Ureter (tissue), 1 donor: Measurements from ENCODE around the gene OR5M8. TPM values are rescaled to one million over a fixed set of nuclear protein-coding genes. Genes with fewer than 3 reads are reported as not detected.

ENCODE experiments used
- DNase-seq: peaks from one replicate; pipeline ENCODE4 v3.0.0-alpha.2; 2020; ENCODE audit warnings: low spot score
- total RNA-seq: library from RNA; stranded (reverse); gene quantifications from one replicate; pipeline ENCODE4 v1.2.4, GENCODE V29; 2023
- donor health status: DM: yes; HTN: yes; CAD: no.

The OR5M8 gene
- total RNA-seq: not detected

DNA sequence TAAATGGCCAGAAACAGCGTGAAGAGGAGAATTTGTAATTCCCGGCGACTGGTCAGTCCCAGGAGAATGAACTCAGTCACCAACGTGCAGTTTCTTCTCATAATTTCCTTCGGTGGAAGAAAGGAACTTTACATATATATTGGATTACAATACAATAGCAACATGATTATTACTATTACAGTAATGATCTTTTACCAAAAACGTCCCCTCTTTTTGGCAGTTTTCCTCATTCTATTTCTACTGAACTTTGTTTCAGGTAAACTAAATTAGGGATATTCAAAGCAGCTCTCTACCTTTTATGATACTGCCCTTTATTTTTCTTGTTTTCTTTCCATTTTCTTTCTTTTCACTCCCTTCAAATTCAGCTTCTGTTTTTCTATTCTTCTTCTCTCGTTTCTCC is at the start of gene OR5M8:
OR5M8 (minus strand) TSS at position 101 of the 400 bp plus-strand sequence; CDS start at position 101, 0 bp downstream.
- DNase-seq: no peak

DNA sequence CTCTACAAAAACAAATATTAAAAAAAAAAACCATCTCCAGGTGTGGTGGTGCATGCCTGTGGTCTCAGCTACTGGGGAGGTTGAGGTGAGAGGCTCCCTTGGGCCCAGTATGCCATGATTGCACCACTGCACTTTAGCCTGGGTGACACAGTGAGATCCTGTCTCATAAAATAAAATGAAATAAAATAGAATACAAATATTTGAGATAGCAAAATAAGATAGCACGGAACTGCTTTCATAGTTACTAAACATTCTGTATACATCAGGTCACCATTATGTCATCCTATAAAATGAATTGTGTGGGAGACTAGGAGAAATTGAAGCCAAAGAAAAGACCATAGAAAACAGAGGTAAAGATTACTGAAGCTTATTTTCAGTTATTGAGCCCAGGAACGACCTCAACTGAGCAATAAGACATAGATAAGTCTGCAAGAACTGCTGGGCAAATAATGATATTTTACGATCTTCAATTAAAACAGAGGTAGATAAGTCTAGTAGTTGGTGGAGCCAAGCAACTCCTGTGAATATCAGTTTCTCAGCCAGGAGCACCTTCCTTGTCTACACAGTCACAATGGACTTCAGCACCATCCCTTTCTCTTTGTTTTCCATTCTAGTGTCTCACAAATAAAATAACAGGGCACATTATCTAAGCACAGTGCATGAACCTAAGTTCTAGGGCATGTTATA is 42.0 kb upstream of the OR5M8 start:
- no peak for DNase-seq

DNA sequence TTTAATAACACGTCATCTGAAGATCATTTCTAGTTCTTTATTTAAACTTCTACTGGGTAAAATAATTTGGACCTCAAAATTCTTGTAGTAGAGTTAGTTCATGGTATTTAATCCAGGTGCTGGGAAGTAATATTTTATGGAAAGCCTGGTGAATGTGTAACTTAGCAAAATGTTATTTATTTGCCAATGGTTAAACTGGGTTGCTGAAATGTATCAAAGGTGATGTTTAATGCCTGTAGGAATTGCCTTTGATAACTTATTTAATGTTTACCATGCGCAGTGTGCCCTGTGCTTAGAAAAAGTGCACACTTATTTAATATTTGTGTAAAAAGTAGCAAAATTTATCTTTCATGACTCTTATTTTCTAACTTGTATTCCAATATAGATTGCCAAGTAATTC is 40.7 kb upstream of the OR5M8 start:
- no peak for DNase-seq

DNA sequence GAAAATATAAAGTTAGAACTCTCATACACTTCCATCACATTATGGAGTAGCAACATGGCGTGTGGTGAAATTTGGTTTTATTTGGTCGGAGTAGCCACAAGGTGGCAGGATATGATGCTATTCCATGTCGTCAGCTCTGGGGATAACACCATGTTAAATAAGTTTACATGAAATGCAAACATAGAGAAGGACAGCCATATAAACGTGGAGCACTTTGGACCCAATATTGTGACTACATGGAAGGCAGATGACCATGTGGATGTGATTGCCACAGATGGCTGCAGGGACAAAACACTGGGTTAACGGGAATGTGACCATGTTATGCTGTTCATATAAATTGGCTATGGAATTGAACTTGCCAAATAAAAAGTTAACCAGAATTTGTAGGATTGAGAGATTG is 30.8 kb upstream of the OR5M8 start:
- no peak for DNase-seq

DNA sequence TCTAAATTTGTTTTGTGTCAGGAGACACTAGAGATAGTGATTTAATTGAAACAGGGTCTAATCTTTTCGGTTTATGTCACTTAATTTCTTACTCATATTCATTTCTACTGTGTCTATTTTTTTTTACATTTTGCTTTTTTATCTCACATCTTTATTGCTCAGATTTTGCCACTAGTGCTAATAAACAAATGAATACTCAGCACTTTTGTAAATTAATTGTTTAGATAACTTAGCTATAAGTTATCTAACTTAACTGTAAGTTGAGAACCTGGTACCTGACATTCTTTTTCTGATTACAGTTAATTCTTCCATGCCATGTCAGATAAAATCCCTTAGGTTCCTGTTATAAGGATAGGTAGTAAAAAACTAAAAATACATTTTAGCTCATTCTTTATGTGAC is 22.1 kb upstream of the OR5M8 start:
- no peak for DNase-seq

DNA sequence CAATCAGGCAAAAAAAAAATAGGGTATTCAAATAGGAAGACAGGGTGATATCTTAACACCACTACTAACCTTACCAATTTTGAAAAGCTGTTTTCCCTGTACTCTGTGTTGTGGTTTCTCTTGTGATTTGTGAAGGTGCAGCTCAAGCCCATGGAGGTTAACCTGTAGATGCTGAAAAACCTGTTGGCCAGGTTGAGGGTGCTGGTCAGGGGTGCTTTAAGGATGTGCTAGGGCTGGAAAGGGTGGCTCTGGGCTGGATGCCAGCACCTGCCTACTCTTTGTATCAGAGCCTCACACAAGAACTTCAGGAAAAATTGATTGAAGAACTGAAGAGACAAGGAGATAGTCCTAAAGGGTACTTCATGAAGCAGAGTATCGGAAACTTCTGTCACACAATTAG is 18.3 kb upstream of the OR5M8 start:
- DNase-seq: peak; percentile 77

DNA sequence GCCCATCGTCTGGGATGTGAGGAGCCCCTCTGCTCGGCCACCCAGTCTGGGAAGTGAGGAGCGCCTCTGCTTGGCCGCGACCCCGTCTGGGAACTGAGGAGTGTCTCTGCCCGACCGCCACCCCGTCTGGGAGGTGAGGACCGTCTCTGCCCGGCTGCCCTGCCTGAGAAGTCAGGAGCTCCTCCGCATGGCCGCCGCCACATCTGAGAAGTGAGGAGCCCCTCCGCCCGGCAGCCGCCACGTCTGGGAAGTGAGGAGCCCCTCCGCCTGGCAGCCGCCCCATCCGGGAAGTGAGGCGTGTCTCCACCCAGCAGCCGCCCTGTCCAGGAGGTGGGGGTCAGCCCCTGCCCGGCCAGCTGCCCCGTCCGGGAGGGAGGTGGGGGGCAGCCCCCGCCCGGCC is 5.8 kb upstream of the OR5M8 start:
- DNase-seq: no peak

DNA sequence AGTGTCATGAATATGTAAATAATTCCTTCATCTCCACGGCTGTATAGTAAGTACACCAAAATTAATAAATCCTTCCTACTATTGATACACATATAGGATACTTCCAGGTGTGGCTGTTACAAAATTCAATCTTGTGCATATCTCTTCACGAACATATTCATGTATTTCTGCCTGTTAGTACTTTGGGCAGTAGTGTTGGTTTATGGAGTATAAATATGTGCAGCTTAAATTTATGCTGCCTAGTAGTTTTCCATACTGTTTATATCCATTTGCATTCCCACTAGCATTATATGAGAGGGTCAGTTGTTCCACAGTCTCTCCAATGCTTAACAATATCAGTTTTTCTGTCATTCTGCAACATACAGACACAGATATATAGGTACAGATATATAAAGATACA is 3.9 kb upstream of the OR5M8 start:
- no peak for DNase-seq

DNA sequence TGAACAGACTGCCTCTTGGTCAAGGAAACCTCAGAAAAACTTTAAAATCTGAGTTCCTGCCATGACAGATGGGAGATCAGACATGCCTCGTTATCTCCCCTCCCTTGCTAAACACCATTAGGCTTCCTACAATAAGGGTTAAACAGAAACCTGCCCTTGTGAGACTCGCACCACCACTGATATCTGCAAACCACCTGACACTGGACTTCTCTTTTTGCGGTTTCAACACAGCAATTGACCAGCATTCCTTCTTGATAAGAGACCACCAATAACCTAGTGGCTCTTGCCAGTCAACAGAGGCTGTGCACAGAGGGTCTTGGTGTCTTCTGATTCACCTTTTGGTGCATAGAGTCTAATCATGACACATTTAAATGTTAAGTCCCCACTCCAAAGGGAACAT is 4.4 kb downstream of the OR5M8 start:
- no peak for DNase-seq

DNA sequence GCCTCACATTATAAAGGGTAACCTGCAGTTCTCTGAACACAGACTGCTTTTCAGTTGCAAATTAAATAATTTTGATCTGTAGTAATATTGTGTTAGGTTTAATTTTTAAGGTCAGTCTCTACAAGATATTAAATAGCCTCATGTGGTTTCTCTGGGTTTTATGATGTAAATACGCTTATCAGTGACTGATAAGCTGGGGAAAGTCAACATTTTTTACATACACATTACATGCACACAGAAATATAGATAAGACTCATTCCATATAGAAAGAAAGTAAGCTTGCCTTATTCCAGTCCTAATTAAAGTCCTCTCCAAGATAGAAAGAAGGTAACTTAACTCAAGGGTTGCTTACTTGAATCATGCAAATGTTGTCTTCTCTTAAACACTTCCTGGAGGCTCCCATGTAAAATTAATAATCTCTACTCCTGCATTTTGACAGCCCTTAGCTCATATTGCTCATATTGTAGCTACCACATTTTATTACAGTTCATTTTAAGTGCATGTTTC is 16.4 kb downstream of the OR5M8 start:
- no peak for DNase-seq

DNA sequence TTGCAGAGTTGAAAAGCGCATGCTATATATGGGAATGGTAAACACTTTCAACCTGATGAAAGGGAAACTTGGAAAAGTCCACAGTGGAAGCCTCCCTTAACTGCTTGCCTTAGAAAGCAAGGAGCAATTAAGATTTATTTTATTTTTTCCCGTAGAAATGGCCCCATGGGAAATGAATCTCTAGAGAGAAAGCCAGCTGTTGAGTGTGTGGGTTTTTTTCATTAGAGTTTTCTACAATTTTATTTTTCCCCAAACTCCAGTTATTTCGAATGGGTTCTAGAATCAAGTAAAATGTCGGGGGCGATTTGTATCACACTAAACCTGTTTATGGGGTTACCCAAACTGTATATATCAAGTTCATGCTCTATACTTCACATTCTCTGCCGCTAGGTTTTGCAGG is 17.9 kb downstream of the OR5M8 start, which contains the start of gene OR5M3:
OR5M3 (minus strand) TSS at position 101 of the 400 bp plus-strand sequence. CDS start 2,855 bp downstream, outside the sequence.
- DNase-seq: no peak

DNA sequence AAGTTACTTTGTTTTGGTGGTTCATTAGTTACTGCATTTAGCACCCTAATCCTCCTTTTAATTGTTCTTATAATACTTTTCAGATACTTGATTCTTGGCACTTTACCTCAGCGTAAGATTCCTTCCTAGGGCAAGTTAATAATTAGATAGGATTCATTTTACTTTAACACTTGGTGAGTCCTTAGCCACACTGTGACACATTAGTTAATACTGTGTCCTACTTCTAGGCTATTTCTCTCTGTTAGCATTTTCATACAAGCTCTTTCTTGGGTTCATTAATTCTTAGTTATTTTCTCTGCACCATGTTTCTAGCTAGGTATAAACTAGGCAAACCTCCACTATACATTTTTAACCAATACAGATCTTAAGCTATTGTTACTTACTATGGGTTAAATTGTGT is 34.1 kb downstream of the OR5M8 start:
- no peak for DNase-seq

DNA sequence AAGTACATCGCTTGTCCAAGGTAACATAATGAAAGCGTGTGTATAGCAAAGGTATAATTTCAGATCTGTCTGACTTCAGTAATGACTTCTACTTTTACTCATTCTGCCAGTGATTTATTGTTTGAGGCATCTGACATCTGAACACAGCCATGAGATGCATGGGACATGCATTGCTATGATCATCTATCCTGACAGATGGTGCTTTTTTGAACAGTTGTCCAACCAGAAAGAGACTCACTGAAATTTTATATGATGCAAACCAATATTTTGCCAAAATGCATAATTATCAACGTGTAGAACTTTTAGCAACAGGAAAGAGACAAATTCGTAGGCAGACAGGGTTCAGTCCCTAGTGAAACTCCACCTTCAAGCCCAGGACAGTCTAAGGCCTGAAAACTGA is 37.6 kb downstream of the OR5M8 start:
- no peak for DNase-seq

Other genes with a start within 250 kb of the OR5M8 start
- gene OR5T3, start 239.1 kb downstream of the OR5M8 start, total RNA-seq: not detected
- gene OR5T1, start 217.2 kb downstream of the OR5M8 start, total RNA-seq: not detected
- gene OR8H1, start 199.1 kb downstream of the OR5M8 start, total RNA-seq: not detected
- not detected for gene OR8K3, start 176.2 kb downstream of the OR5M8 start, total RNA-seq
- not detected for gene OR8K1, start 145.3 kb downstream of the OR5M8 start, total RNA-seq
- gene OR8J1, start 137.1 kb downstream of the OR5M8 start, total RNA-seq: not detected
- not detected for gene OR8U1, start 115.7 kb downstream of the OR5M8 start, total RNA-seq
- gene OR5AL1, start 78.7 kb downstream of the OR5M8 start, total RNA-seq: not detected
- not detected for gene OR5M3, start 18.0 kb downstream of the OR5M8 start, total RNA-seq
- 0.89 TPM for gene OR5M11, start 51.9 kb upstream of the OR5M8 start, total RNA-seq
- gene OR5M10, start 86.4 kb upstream of the OR5M8 start, total RNA-seq: not detected
- not detected for gene OR5M1, start 123.5 kb upstream of the OR5M8 start, total RNA-seq
- not detected for gene OR5AP2, start 151.1 kb upstream of the OR5M8 start, total RNA-seq
- not detected for gene OR5AR1, start 172.3 kb upstream of the OR5M8 start, total RNA-seq
- gene OR9G1, start 207.7 kb upstream of the OR5M8 start, total RNA-seq: not detected